ENCODE data around the gene ARFGEF2. TPM values are rescaled to one million over a fixed set of nuclear protein-coding genes. Genes with fewer than 3 reads are reported as not detected.

ARFGEF2 gene
- total RNA-seq, 1 experiment from 2014 or later = 20.9 TPM

DNA sequence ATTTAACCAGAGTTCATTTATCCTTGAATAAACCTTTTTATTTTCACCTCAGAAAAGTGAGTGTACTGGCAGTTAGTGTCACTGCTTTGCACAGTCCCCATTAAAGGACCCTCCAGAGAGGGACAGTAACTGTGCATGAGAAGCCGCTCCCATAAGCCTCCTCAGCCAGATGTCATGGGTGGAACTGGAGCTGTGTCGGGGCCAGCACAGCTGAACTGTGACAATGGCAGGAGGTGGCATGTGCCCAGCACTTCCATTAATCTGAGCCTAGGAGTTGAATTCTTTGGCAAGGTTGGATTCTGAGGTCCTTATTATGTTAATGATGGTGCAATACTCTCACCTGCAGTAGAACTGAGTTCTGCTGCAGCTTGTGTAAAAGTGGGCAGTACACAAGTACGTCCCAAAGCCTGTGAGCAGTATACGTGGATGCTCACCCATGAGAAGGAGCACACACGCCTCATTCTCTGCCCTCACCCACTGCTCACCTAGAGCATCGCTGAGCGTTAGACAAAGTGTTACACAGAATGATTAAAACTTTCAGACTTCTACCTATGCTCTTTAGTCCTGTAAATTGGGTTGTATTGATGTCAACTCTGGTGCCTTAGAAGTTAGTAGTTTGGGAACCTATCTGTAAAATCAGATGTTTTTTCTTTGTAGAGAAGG, 112.7 kb downstream of the ARFGEF2 start:
- TF ChIP-seq EMX1 (CRISPR knock-in tag; IDR thresholded peaks at IDR 0.05) (no peak), NR2C2 (CRISPR knock-in tag; IDR thresholded peaks at IDR 0.05) (no peak), TEAD1 (CRISPR knock-in tag; IDR thresholded peaks at IDR 0.05) (no peak), ZNF317 (CRISPR knock-in tag; IDR thresholded peaks at IDR 0.05; ENCODE audit: borderline replicate concordance, low read depth) (no peak), OVOL2 (CRISPR knock-in tag; IDR thresholded peaks at IDR 0.05; ENCODE audit: borderline replicate concordance) (no peak), AR (CRISPR knock-in tag; IDR thresholded peaks at IDR 0.05) (no peak), SOX15 (CRISPR knock-in tag; IDR thresholded peaks at IDR 0.05) (no peak), SMAD3 (CRISPR knock-in tag; IDR thresholded peaks at IDR 0.05; ENCODE audit: borderline replicate concordance) (no peak), GRHL2 (CRISPR knock-in tag; IDR thresholded peaks at IDR 0.05; ENCODE audit: insufficient replicate concordance, severe bottlenecking) (no peak), JUN (CRISPR knock-in tag; IDR thresholded peaks at IDR 0.05) (no peak), ETV6 (CRISPR knock-in tag; IDR thresholded peaks at IDR 0.05) (no peak), NR1H2 (CRISPR knock-in tag; IDR thresholded peaks at IDR 0.05) (no peak)
- TF ChIP-seq, protein P1, sequence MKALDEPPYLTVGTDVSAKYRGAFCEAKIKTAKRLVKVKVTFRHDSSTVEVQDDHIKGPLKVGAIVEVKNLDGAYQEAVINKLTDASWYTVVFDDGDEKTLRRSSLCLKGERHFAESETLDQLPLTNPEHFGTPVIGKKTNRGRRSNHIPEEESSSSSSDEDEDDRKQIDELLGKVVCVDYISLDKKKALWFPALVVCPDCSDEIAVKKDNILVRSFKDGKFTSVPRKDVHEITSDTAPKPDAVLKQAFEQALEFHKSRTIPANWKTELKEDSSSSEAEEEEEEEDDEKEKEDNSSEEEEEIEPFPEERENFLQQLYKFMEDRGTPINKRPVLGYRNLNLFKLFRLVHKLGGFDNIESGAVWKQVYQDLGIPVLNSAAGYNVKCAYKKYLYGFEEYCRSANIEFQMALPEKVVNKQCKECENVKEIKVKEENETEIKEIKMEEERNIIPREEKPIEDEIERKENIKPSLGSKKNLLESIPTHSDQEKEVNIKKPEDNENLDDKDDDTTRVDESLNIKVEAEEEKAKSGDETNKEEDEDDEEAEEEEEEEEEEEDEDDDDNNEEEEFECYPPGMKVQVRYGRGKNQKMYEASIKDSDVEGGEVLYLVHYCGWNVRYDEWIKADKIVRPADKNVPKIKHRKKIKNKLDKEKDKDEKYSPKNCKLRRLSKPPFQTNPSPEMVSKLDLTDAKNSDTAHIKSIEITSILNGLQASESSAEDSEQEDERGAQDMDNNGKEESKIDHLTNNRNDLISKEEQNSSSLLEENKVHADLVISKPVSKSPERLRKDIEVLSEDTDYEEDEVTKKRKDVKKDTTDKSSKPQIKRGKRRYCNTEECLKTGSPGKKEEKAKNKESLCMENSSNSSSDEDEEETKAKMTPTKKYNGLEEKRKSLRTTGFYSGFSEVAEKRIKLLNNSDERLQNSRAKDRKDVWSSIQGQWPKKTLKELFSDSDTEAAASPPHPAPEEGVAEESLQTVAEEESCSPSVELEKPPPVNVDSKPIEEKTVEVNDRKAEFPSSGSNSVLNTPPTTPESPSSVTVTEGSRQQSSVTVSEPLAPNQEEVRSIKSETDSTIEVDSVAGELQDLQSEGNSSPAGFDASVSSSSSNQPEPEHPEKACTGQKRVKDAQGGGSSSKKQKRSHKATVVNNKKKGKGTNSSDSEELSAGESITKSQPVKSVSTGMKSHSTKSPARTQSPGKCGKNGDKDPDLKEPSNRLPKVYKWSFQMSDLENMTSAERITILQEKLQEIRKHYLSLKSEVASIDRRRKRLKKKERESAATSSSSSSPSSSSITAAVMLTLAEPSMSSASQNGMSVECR (CRISPR knock-in tag; IDR thresholded peaks at IDR 0.05; ENCODE audit: borderline replicate concordance) = no peak
- TF ChIP-seq, protein P2, sequence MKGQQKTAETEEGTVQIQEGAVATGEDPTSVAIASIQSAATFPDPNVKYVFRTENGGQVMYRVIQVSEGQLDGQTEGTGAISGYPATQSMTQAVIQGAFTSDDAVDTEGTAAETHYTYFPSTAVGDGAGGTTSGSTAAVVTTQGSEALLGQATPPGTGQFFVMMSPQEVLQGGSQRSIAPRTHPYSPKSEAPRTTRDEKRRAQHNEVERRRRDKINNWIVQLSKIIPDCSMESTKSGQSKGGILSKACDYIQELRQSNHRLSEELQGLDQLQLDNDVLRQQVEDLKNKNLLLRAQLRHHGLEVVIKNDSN (CRISPR knock-in tag; IDR thresholded peaks at IDR 0.05) = no peak
- TF ChIP-seq, protein P3, sequence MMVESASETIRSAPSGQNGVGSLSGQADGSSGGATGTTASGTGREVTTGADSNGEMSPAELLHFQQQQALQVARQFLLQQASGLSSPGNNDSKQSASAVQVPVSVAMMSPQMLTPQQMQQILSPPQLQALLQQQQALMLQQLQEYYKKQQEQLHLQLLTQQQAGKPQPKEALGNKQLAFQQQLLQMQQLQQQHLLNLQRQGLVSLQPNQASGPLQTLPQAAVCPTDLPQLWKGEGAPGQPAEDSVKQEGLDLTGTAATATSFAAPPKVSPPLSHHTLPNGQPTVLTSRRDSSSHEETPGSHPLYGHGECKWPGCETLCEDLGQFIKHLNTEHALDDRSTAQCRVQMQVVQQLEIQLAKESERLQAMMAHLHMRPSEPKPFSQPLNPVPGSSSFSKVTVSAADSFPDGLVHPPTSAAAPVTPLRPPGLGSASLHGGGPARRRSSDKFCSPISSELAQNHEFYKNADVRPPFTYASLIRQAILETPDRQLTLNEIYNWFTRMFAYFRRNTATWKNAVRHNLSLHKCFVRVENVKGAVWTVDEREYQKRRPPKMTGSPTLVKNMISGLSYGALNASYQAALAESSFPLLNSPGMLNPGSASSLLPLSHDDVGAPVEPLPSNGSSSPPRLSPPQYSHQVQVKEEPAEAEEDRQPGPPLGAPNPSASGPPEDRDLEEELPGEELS (CRISPR knock-in tag; IDR thresholded peaks at IDR 0.05) = no peak
- H3K9me3 Mint-ChIP-seq = no peaks in the 10 kb centered on the region
- ChIA-PET POLR2A (no interaction called here), CTCF (no interaction called here)
- no peaks in the 10 kb centered on the region for H3K27me3 Mint-ChIP-seq (ENCODE audit: low read depth)
- H3K36me3 Mint-ChIP-seq = peaks cover 16% of the 10 kb centered on the region
- H3K27ac Mint-ChIP-seq = no peak overlapping the region; the same call in 1 of the 2 replicates
- DNase-seq (ENCODE audit: low spot score) (no peak), ATAC-seq (no peak)
- no peaks in the 10 kb centered on the region for H3K4me1 Mint-ChIP-seq
- H3K4me3 Mint-ChIP-seq = no peak overlapping the region

DNA sequence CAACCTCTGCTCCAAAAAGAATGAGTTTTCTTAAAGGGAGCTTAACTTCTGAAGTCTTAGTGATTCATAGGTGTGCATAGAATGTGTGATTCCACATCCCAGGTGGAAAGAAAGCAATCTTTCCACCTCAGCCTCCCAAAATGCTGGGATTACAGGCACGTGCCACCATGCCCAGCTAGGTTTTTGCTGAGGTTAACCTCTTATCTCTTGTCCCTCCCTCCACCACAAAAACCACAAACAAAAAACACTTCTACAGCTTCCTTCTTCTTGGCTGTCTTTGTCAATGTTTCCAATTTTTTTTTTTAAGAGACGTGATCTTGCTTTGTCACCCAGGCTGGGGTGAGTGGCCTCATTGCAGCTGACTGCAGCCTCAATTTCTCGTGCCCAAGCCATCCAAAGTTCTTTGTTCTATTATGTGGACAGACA, 116.5 kb downstream of the ARFGEF2 start:
- Mint-ChIP-seq H3K27me3 (ENCODE audit: low read depth) (no peaks in the 10 kb centered on the region), H3K4me1 (no peaks in the 10 kb centered on the region), H3K36me3 (peaks cover 6% of the 10 kb centered on the region), H3K4me3 (no peak overlapping the region), H3K27ac (peak overlapping the region; percentile 89), H3K9me3 (no peaks in the 10 kb centered on the region)
- ATAC-seq (no peak), DNase-seq (ENCODE audit: low spot score) (no peak)
- CTCF ChIA-PET = interaction anchor here (0.8 kb wide), 1 partner anchor 9 kb away, joined by 3 read pairs; no protein-coding TSS in a partner anchor
- POLR2A ChIA-PET = interaction anchor here (0.6 to 1.4 kb wide), 2 partner anchors 8 to 95 kb away, joined by 3 to 5 read pairs; partner anchors contain the start of gene CSE1L
- no peak for TF ChIP-seq ZNF219 (CRISPR knock-in tag; IDR thresholded peaks at IDR 0.05; ENCODE audit: borderline replicate concordance)
- no peak for TF ChIP-seq ZNF232 (CRISPR knock-in tag; IDR thresholded peaks at IDR 0.05)
- no peak for TF ChIP-seq IRF1 (CRISPR knock-in tag; IDR thresholded peaks at IDR 0.05)
- no peak for TF ChIP-seq ETV6 (CRISPR knock-in tag; IDR thresholded peaks at IDR 0.05)
- TF ChIP-seq, protein P4, sequence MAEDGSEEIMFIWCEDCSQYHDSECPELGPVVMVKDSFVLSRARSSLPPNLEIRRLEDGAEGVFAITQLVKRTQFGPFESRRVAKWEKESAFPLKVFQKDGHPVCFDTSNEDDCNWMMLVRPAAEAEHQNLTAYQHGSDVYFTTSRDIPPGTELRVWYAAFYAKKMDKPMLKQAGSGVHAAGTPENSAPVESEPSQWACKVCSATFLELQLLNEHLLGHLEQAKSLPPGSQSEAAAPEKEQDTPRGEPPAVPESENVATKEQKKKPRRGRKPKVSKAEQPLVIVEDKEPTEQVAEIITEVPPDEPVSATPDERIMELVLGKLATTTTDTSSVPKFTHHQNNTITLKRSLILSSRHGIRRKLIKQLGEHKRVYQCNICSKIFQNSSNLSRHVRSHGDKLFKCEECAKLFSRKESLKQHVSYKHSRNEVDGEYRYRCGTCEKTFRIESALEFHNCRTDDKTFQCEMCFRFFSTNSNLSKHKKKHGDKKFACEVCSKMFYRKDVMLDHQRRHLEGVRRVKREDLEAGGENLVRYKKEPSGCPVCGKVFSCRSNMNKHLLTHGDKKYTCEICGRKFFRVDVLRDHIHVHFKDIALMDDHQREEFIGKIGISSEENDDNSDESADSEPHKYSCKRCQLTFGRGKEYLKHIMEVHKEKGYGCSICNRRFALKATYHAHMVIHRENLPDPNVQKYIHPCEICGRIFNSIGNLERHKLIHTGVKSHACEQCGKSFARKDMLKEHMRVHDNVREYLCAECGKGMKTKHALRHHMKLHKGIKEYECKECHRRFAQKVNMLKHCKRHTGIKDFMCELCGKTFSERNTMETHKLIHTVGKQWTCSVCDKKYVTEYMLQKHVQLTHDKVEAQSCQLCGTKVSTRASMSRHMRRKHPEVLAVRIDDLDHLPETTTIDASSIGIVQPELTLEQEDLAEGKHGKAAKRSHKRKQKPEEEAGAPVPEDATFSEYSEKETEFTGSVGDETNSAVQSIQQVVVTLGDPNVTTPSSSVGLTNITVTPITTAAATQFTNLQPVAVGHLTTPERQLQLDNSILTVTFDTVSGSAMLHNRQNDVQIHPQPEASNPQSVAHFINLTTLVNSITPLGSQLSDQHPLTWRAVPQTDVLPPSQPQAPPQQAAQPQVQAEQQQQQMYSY (CRISPR knock-in tag; IDR thresholded peaks at IDR 0.05) = no peak

Data from WTC11 (cell line).